H1 (cell line): ENCODE data around the gene KCNQ1. TPM values are rescaled to one million over a fixed set of nuclear protein-coding genes. Genes with fewer than 3 reads are reported as not detected.

Experiments
- ATF3 ChIP-seq: IDR thresholded peaks from 2 replicates; pipeline ENCODE4 v1.6.1; 2011; ENCODE audit warnings: low read depth, mild to moderate bottlenecking, low read length; ENCODE audit not compliant: insufficient read depth
- BCL11A ChIP-seq, 2 experiments: IDR thresholded peaks; one replicate each; pipeline ENCODE4 v1.6.1; 2011; ENCODE audit warnings: low read depth in 2 of 2, low read length in 2 of 2, mild to moderate bottlenecking in 2 of 2
- JUND ChIP-seq: IDR thresholded peaks from 2 replicates; pipeline ENCODE4 v1.6.1; 2011; ENCODE audit warnings: mild to moderate bottlenecking, improper control_type of control experiment, low read length
- polyA plus RNA-seq, 7 experiments: library from polyadenylated mRNA; depleted of rRNA in 3 of 7; stranded (reverse) in 5 of 7; unstranded in 2 of 7; fragments of >200 nt in 5 of 7; fragments of 200-250 nt in 2 of 7; gene quantifications; 1 replicate in 5 of 7; 2 replicates in 1 of 7; 4 replicates in 1 of 7; pipeline versions ENCODE4 v1.2.1 to v1.2.3, GENCODE V29; 2011 to 2013; ENCODE audit warnings: missing spikeins in 2 of 7, mixed read lengths in 2 of 7
- total RNA-seq: library from RNA; stranded (reverse); fragmentation: NEBNext Ultra II Directional; extraction: Animal tissue kit (Norgen Biotek cat#: 25700); gene quantifications from 2 replicates; pipeline ENCODE4 v1.2.1, GENCODE V29; 2021

The KCNQ1 gene
- total and polyA plus RNA-seq, 2 of the 8 experiments (the other 6 are each of a cell fraction or from before 2014, with no cell fraction given) = 1.9 to 2.0 TPM

GRCh38 chr11:2507212-2507901 is 62.5 kb downstream of the KCNQ1 start (continued):
- no peak for TF ChIP-seq ATF3
- TF ChIP-seq BCL11A (IDR thresholded peaks at IDR 0.05; ENCODE audit: low read depth in 2 of 2, low read length in 2 of 2) = no peak
- no peak for TF ChIP-seq JUND
